Vagina (tissue), 2 donors: ENCODE data around the gene CUBN. TPM values are rescaled to one million over a fixed set of nuclear protein-coding genes. Genes with fewer than 3 reads are reported as not detected.

Source experiments
- DNase-seq, 2 donors: peaks; one replicate each; pipeline ENCODE4 v3.0.0-alpha.2; 2017; ENCODE audit errors: extremely low spot score in 2 of 2
- H3K27ac ChIP-seq: fragments of 200-600 bp; sonication (generic); one replicate; pipeline ENCODE4 v1.5.1; 2019
- H3K27me3 ChIP-seq: fragments of 200-600 bp; sonication (generic); one replicate; pipeline ENCODE4 v1.5.1; 2019
- H3K36me3 ChIP-seq, 2 donors: fragments of 200-600 bp; sonication (generic); one replicate each; pipeline ENCODE4 v1.5.1; 2017 to 2019
- H3K4me1 ChIP-seq: fragments of 200-600 bp; sonication (generic); one replicate; pipeline ENCODE4 v1.5.1; 2019
- H3K4me3 ChIP-seq, 2 donors: fragments of 200-600 bp; sonication (generic); 1 replicate in 1 of 2; 2 replicates in 1 of 2; pipeline ENCODE4 v1.5.1; 2016 to 2019
- H3K9me3 ChIP-seq: fragments of 200-600 bp; sonication (generic); one replicate; pipeline ENCODE4 v1.5.1; 2019
- CTCF ChIP-seq, 3 experiments: fragments of 450-650 bp in 2 of 3; fragments of 200-600 bp in 1 of 3; sonication (generic) in 1 of 3; IDR thresholded peaks; one replicate each; pipeline ENCODE4 v1.5.1; 2017 to 2019; ENCODE audit warnings: antibody characterized with exemption in 3 of 3, mild to moderate bottlenecking in 2 of 3, moderate library complexity in 2 of 3
- POLR2A ChIP-seq, 2 donors: fragments of 450-650 bp; IDR thresholded peaks; one replicate each; pipeline ENCODE4 v1.6.1; 2017; ENCODE audit warnings: antibody characterized with exemption in 2 of 2, mild to moderate bottlenecking in 2 of 2, moderate library complexity in 2 of 2
- POLR2AphosphoS5 ChIP-seq, 2 donors: sonication (generic); formaldehyde crosslinking; IDR thresholded peaks; one replicate each; pipeline ENCODE4 v1.9.0; 2017; ENCODE audit warnings: antibody characterized with exemption in 2 of 2, mild to moderate bottlenecking in 2 of 2, low read depth in 1 of 2; ENCODE audit not compliant: insufficient read depth in 1 of 2
- intact Hi-C: fragments of 100-400 bp; cut with DNase I; formaldehyde crosslinking; loops from one replicate; pipeline ENCODE4 v1.15.1; 2023
- total RNA-seq: library from RNA; depleted of rRNA; stranded (reverse); fragments of >200 nt; gene quantifications from one replicate; pipeline ENCODE4 v1.2.3, GENCODE V29; 2016

The CUBN gene
- total RNA-seq, 1 donor from 2014 or later: 4.4 TPM

- Histone ChIP-seq H3K4me3 (peak overlapping the region; percentile 21 to 25), H3K4me1 (peaks cover 29% of the 10 kb centered on the region), H3K36me3 (no peaks in the 10 kb centered on the region), H3K9me3 (no peaks in the 10 kb centered on the region), H3K27me3 (no peaks in the 10 kb centered on the region), H3K27ac (peak overlapping the region; percentile 69)
- intact Hi-C loops: no loop called here
- DNase-seq: no peak
- TF ChIP-seq POLR2AphosphoS5 (IDR thresholded peaks at IDR 0.05; ENCODE audit: insufficient read depth in 1 of 2, low read depth in 1 of 2) (peak in 1 of 2 donors; percentile 73), POLR2A (IDR thresholded peaks at IDR 0.05) (no peak), CTCF (IDR thresholded peaks at IDR 0.05) (peak in 1 of 3 experiments; percentile 21)
These were observed 99.9 kb downstream of the CUBN start for GRCh38 chr10:17029581-17030271.

- H3K27me3 ChIP-seq: no peaks in the 10 kb centered on the region
- no peak for DNase-seq
- TF ChIP-seq POLR2AphosphoS5 (IDR thresholded peaks at IDR 0.05; ENCODE audit: insufficient read depth in 1 of 2, low read depth in 1 of 2): no peak
- no peak for TF ChIP-seq CTCF (IDR thresholded peaks at IDR 0.05)
- TF ChIP-seq POLR2A (IDR thresholded peaks at IDR 0.05): no peak
- H3K36me3 ChIP-seq: no peaks in the 10 kb centered on the region
- H3K9me3 ChIP-seq: no peaks in the 10 kb centered on the region
- peak overlapping the region in 1 of 2 donors; percentile 25 for H3K4me3 ChIP-seq
- H3K4me1 ChIP-seq: peaks cover 30% of the 10 kb centered on the region
- intact Hi-C loops: no loop called here
- H3K27ac ChIP-seq: peak overlapping the region; percentile 69
These were observed 100.4 kb downstream of the CUBN start for GRCh38 chr10:17029239-17029580.

- intact Hi-C loops: no loop called here
- Histone ChIP-seq H3K36me3 (no peaks in the 10 kb centered on the region), H3K27ac (peak overlapping the region; percentile 69), H3K4me1 (peaks cover 34% of the 10 kb centered on the region), H3K27me3 (no peaks in the 10 kb centered on the region), H3K4me3 (no peak overlapping the region), H3K9me3 (no peaks in the 10 kb centered on the region)
- DNase-seq: no peak
- no peak for TF ChIP-seq POLR2AphosphoS5 (IDR thresholded peaks at IDR 0.05; ENCODE audit: insufficient read depth in 1 of 2, low read depth in 1 of 2)
- TF ChIP-seq CTCF (IDR thresholded peaks at IDR 0.05): no peak
- no peak for TF ChIP-seq POLR2A (IDR thresholded peaks at IDR 0.05)
These were observed 100.8 kb downstream of the CUBN start for GRCh38 chr10:17028798-17029197.

- no peaks in the 10 kb centered on the region for H3K36me3 ChIP-seq
- intact Hi-C loops: no loop called here
- H3K27ac ChIP-seq: no peak overlapping the region
- H3K9me3 ChIP-seq: no peaks in the 10 kb centered on the region
- TF ChIP-seq POLR2AphosphoS5 (IDR thresholded peaks at IDR 0.05; ENCODE audit: insufficient read depth in 1 of 2, low read depth in 1 of 2) (no peak), CTCF (IDR thresholded peaks at IDR 0.05) (no peak), POLR2A (IDR thresholded peaks at IDR 0.05) (no peak)
- no peak overlapping the region for H3K4me3 ChIP-seq
- H3K4me1 ChIP-seq: peaks cover 38% of the 10 kb centered on the region
- no peak for DNase-seq
- no peaks in the 10 kb centered on the region for H3K27me3 ChIP-seq
These were observed 102.7 kb downstream of the CUBN start for GRCh38 chr10:17026686-17027485.
